ENCODE measurements around the gene CBX6.
A peak's percentile ranks its signal among the peaks of the same experiment; 100 is the strongest.

Gene CBX6

DNA sequence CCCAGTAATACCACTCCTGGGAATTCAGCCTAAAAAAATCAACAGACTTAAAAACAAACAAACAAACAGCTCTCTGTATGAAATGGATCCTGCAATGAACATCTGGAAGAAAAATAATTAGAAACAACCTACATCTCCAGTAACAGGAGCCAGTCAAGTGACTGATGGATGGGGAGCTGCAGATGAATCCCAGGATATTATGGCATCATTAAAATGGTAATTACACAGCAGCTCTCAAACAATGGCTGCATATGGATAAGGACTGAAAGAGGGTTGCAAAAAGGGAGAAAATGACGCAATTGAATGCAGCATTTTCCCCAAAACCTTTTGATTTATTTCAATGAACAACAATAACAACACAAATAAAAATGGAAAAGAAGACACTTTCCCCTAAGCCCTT lies 32.3 kb downstream of the CBX6 start:
- no peak for DNase-seq

- DNase-seq: no peak
Observed at GRCh38 chr22:38837414-38837928, 34.5 kb downstream of the CBX6 start.

DNA sequence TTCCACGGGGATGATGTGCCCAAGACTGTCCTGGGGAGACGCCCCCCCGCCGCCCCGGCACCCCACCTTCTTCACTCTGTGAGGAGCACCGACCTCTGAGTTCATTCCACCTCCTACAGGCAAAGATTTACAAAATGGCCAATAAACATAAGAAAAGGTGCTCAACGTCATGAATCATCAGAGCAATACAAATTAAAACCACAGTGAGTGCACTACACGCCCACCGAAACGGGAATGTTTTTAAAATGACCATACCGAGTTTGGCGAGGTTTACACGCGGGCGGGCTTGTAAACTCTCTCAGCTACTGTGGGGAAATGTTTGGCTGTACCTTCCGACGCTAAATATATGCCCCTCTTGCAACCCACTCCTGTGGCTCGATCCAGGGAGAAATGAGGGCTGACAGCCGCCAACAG lies 36.1 kb downstream of the CBX6 start:
- no peak for DNase-seq

DNA sequence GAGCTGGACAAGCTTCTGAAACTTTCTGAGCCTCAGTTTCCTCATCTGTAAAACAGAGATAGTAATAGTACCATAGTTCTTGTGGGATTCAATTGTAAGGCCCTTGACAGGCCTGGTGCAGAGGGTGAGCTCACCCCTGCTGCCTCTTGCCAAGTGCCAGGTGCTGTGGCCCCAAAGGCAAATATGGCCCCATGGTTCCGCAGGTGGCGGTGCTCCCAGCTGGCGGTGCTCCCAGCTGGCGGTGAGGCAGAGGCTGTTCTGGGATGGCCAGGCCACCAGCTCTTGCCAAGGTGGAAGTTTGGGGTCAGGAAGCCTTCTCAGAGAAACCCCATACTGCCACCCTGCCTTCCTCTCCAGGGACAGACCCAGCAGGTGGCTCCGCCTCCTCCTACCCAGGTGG lies 37.0 kb downstream of the CBX6 start:
- no peak for DNase-seq

- DNase-seq: no peak
Observed at GRCh38 chr22:38834215-38834953, 37.6 kb downstream of the CBX6 start.

GRCh38 chr22:38833061-38833460 lies 39.0 kb downstream of the CBX6 start:
- DNase-seq: no peak

GRCh38 chr22:38832005-38832978 lies 39.7 kb downstream of the CBX6 start:
- DNase-seq: no peak

DNA sequence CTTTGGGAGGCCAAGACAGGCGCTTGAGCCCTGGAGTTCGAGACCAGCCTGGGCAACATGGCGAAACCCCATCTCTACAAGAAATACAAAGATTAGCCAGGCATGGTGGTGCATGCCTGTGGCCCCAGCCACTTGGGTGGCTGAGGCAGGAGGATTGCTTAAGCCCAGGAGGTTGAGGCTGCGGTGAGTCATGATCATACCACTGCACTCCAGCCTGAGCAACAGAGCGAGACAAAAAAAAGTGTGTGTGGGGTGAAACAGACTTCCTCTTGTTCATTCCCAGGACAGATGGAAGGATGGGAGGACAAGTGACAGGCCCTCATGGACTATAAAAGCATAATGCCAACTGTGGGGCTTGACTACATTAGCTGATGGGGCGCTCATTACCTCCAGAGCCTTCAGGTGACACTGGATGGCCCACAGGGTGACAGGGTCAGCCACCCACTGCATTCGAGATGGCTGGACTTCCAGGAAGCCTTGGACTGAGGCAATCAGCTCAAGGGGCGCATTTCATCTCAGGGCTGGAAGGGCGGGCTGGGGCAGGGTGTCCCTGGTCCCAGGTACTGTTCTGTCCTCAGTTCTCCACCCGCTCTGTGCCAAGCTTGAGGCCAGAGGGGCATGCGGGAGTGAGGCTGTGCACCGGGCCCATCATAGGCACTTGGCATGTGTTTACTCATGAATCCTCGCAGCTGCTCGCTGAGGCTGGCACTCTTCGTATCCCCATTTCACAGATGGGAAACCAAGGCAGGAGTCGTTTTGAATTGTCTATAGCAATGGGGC lies 40.7 kb downstream of the CBX6 start:
- DNase-seq: no peak

GRCh38 chr22:38830845-38831108 lies 41.2 kb downstream of the CBX6 start:
- no peak for DNase-seq

DNA sequence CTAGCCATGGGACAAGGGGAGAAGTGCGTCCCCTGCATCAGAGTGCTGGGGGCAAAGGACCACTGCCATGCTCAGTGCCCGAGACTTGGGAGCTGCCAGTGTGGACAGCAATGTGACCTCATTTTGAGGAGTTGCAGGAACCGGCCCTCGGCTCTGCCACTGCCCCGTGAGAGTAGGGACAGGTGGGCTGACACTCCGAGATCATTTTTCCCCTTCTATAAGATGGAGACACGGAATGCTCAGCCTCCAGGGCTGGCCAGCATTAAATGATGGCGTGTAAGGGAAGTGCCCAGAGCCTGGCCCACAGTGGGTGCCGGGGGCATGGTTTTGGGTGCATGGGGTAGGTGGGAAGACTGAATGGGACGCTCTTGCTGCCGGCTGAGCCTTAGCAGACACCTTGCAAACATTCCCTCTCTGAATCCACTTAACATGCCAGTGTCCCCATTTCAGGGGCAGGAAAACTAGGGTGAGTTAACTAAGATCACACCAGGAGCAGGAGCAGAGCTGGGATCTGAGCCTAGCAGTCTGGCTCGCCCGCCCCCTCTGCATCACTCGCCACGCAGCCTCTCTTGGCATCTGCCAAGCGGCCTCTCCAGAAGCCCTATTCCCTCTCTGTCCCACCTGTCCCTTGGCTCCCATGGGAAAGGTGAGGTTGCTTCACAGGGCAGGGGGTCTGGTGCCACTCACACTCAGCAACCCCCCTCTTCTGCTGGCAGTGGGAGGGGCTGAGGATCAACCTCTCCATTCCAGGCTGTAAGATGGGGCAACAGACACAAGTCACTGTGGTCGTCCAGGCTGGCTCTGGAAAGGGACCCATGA lies 41.8 kb downstream of the CBX6 start:
- no peak for DNase-seq

- DNase-seq: no peak
Observed at GRCh38 chr22:38829485-38829884, 42.5 kb downstream of the CBX6 start.

DNA sequence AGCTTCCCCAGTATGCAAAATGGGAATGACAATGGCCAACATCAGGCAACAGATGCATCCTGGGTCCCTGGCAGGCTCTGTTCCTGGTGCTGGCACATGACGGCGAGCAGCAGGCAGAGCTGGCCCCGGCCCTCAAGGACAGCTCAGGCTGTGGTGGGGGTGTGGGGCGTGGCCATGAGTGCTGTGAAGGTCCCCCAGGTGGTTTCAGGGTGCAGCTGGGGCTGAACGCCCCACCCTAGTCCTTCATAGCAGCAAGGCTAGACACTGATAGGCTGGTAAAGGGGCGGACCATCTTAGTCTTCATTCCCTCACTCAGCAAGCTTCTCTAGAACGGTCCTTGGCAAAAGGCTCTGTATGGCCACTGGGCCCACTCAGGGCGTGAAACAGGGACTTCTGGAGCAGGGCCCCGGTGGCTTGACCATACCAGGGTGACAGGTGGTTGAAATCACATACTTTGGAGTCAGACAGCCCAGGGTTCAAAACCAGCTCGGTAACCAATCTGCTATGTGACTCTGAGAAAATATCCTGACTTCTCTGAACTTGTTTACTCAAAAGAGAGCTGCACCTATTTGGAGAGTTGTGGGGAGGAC lies 43.3 kb downstream of the CBX6 start:
- DNase-seq: no peak

- no peak for DNase-seq
Observed at GRCh38 chr22:38828191-38828590, 43.8 kb downstream of the CBX6 start.

- DNase-seq: no peak
Observed at GRCh38 chr22:38827510-38827909, 44.5 kb downstream of the CBX6 start.

- no peak for DNase-seq
Observed at GRCh38 chr22:38826801-38827200, 45.2 kb downstream of the CBX6 start.

- no peak for DNase-seq
Observed at GRCh38 chr22:38826386-38826785, 45.6 kb downstream of the CBX6 start.

DNA sequence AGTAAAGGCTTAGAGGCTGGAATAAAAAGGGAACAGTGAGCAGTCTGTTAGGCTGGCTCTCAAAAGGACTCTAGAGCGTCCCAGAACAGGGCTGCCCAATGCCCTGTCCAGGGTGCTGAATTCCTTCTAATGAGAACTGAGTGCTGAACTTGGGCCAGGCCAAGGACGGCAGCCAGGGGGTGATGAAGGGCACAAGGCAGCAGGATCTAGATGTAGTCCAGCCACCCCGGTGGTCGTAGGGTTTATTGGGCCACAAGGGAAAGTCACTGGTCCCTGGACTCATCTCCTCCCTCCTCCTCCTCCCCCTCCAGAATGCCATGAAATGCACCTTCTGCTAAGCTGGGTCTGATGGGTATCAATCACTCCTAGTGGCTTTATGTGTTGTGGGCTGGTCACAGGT lies 47.4 kb downstream of the CBX6 start:
- peak; percentile 76 for DNase-seq

- DNase-seq: no peak
Observed at GRCh38 chr22:38823637-38824036, 48.4 kb downstream of the CBX6 start.

GRCh38 chr22:38823076-38823475 lies 48.9 kb downstream of the CBX6 start:
- no peak for DNase-seq

- no peak for DNase-seq
Observed at GRCh38 chr22:38820020-38820419, 52.0 kb downstream of the CBX6 start.

GRCh38 chr22:38819387-38819940 lies 52.6 kb downstream of the CBX6 start:
- DNase-seq: no peak

DNA sequence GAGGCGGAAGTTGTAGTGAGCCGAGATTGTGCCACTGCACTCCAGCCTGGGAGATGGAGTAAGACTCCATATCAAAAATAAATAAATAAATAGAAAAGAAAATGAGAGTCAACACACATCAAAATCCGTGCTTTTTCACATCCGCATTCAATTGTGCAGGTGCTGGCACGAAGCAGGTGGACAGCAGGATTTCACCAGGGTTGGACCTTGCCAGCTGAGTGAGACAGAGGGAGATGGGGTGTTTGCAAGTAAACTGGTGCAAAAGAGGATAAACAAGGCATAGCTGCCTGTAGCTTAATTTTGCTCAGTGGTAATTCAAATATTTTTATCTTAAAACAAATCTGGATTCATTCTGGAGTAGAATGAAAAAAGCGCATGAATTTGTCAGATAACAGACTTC lies 54.8 kb downstream of the CBX6 start:
- DNase-seq: no peak

Measured in right forelimb (tissue), 1 donor.